ENCODE measurements around the gene ATXN10.

Gene ATXN10

DNA sequence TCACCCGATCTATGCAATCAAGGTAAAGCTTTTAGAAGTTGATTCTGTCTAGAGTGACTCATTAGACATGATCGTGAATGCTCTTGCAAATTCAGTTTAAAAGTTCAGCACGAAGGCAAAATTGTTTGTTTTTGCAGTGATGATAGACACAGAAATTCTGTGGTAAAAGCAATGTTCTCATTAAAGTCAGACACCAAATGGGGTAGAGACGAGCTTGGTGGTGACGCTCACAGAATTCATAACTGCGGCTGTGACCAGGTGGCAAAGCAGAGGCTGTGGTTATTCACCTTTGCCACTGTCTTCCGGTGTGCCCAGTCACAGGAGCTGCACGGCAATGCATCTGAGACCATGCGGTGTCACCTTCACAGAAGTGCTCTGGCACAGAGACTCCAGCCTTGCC lies 221.9 kb downstream of the ATXN10 start:
- no peak for DNase-seq (ENCODE audit: low read depth)
- TF ChIP-seq CTCF (conservative IDR thresholded peaks at IDR 0.05; ENCODE audit: low read length) = no peak
- H3K4me3 ChIP-seq (ENCODE audit: low read length) = no peak overlapping the region

Data from AG10803 (cell line).